Caco-2 (cell line): ENCODE data around the gene NPLOC4. TPM values are rescaled to one million over a fixed set of nuclear protein-coding genes. Genes with fewer than 3 reads are reported as not detected.

ENCODE experiments used
- BruUV-seq: library from RNA; stranded (reverse); fragments of 400-500 nt; replicated peaks from 2 replicates; lab custom pipeline; 2021; lab: Mats Ljungman, UMichigan
- CTCF ChIA-PET: fragments of 300-600 bp; sonication (Branson Sonifier 250); formaldehyde crosslinking; loops from one replicate; lab custom pipeline; 2022; ENCODE audit warnings: antibody characterized with exemption; lab: Charles Lee
- POLR2A ChIA-PET: fragments of 300-600 bp; sonication (Branson Sonifier 250); formaldehyde crosslinking; loops from one replicate; lab custom pipeline; 2022; ENCODE audit warnings: antibody characterized with exemption; lab: Charles Lee
- DNase-seq, 2 experiments: peaks; one replicate each; pipeline versions ENCODE4 v3.0.0 to v3.0.0-alpha.2; 2020 to 2022
- H3K27me3 ChIP-seq: replicated peaks from 2 replicates; pipeline ENCODE4 v1.6.0; 2011; ENCODE audit warnings: low read length; ENCODE audit not compliant: control insufficient read depth, insufficient read depth
- H3K36me3 ChIP-seq: 2 replicates; pipeline ENCODE4 v1.5.1; 2011; ENCODE audit warnings: low read length; ENCODE audit not compliant: control insufficient read depth, insufficient read depth
- H3K4me1 ChIP-seq: fragments of 250-450 bp; sonication (Bioruptor Pico); 2 replicates; pipeline ENCODE4 v1.5.1; 2020; ENCODE audit warnings: mild to moderate bottlenecking
- H3K4me3 ChIP-seq: 2 replicates; pipeline ENCODE4 v1.5.1; 2011; ENCODE audit warnings: low read depth, mild to moderate bottlenecking, control low read depth, low read length
- H3K9me3 ChIP-seq: fragments of 250-450 bp; sonication (Bioruptor Pico); 2 replicates; pipeline ENCODE4 v1.5.1; 2020; ENCODE audit warnings: mild to moderate bottlenecking, moderate library complexity
- H3K27ac Mint-ChIP-seq: one replicate; pipeline ENCODE4 v1.8.0; 2022; ENCODE audit warnings: mixed read lengths; ENCODE audit not compliant: unreplicated experiment
- H3K27me3 Mint-ChIP-seq: one replicate; pipeline ENCODE4 v1.8.0; 2022; ENCODE audit warnings: mixed read lengths; ENCODE audit not compliant: insufficient read depth, unreplicated experiment
- H3K36me3 Mint-ChIP-seq: one replicate; pipeline ENCODE4 v1.8.0; 2022; ENCODE audit warnings: mild to moderate bottlenecking, mixed read lengths; ENCODE audit not compliant: insufficient read depth, unreplicated experiment
- H3K4me1 Mint-ChIP-seq: one replicate; pipeline ENCODE4 v1.8.0; 2022; ENCODE audit warnings: low read depth, mixed read lengths; ENCODE audit not compliant: unreplicated experiment
- H3K4me3 Mint-ChIP-seq: one replicate; pipeline ENCODE4 v1.8.0; 2022; ENCODE audit warnings: mild to moderate bottlenecking, moderate library complexity, mixed read lengths; ENCODE audit not compliant: unreplicated experiment
- H3K9me3 Mint-ChIP-seq: one replicate; pipeline ENCODE4 v1.8.0; 2022; ENCODE audit warnings: mixed read lengths; ENCODE audit not compliant: unreplicated experiment
- intact Hi-C: fragments of 100-400 bp; cut with micrococcal nuclease; formaldehyde crosslinking; loops from one replicate; pipeline ENCODE4 v1.10.0; 2022; ENCODE audit not compliant: unreplicated experiment
- total RNA-seq: library from RNA; stranded (reverse); gene quantifications from 2 replicates; pipeline ENCODE4 v1.2.3, GENCODE V29; 2022
- TF ChIP-seq, protein P1 (sequence below), 2 experiments: fragments of 200-600 bp in 1 of 2; IDR thresholded peaks; 1 replicate in 1 of 2; 2 replicates in 1 of 2; pipeline versions ENCODE4 v1.5.1 to v1.8.0; 2011 to 2022; ENCODE audit warnings: antibody characterized with exemption in 1 of 2, control low read depth in 1 of 2, inconsistent platforms in 1 of 2, low read depth in 1 of 2, low read length in 1 of 2, mild to moderate bottlenecking in 1 of 2, moderate library complexity in 1 of 2; ENCODE audit not compliant: insufficient read depth in 1 of 2, severe bottlenecking in 1 of 2, unreplicated experiment in 1 of 2

The NPLOC4 gene
- total RNA-seq, 1 experiment from 2014 or later: 139 TPM

GRCh38 chr17:81570964-81571363 lies 65.9 kb downstream of the NPLOC4 start:
- intact Hi-C loops: no loop called here
- DNase-seq: no peak
- H3K36me3 Mint-ChIP-seq: peaks cover 92% of the 10 kb centered on the region
- no peak overlapping the region for H3K27ac Mint-ChIP-seq
- no peak overlapping the region for H3K4me3 ChIP-seq
- H3K27me3 ChIP-seq: no peaks in the 10 kb centered on the region
- POLR2A ChIA-PET: no interaction called here
- CTCF ChIA-PET: no interaction called here
- peaks cover 6% of the 10 kb centered on the region for H3K36me3 ChIP-seq
- no peaks in the 10 kb centered on the region for H3K9me3 Mint-ChIP-seq
- BruUV-seq: no TSS peak
- H3K4me1 ChIP-seq: 0 out of 2 replicates have a peak, but pooled peaks cover 3% of the 10 kb centered on the region
- H3K9me3 ChIP-seq: no peaks in the 10 kb centered on the region
- peaks cover 10% of the 10 kb centered on the region for H3K4me1 Mint-ChIP-seq
- TF ChIP-seq, protein P1, sequence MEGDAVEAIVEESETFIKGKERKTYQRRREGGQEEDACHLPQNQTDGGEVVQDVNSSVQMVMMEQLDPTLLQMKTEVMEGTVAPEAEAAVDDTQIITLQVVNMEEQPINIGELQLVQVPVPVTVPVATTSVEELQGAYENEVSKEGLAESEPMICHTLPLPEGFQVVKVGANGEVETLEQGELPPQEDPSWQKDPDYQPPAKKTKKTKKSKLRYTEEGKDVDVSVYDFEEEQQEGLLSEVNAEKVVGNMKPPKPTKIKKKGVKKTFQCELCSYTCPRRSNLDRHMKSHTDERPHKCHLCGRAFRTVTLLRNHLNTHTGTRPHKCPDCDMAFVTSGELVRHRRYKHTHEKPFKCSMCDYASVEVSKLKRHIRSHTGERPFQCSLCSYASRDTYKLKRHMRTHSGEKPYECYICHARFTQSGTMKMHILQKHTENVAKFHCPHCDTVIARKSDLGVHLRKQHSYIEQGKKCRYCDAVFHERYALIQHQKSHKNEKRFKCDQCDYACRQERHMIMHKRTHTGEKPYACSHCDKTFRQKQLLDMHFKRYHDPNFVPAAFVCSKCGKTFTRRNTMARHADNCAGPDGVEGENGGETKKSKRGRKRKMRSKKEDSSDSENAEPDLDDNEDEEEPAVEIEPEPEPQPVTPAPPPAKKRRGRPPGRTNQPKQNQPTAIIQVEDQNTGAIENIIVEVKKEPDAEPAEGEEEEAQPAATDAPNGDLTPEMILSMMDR (IDR thresholded peaks at IDR 0.05; ENCODE audit: insufficient read depth in 1 of 2, low read depth in 1 of 2, low read length in 1 of 2, severe bottlenecking in 1 of 2, unreplicated experiment in 1 of 2): no peak
- H3K27me3 Mint-ChIP-seq: no peaks in the 10 kb centered on the region
- no peak overlapping the region for H3K4me3 Mint-ChIP-seq

GRCh38 chr17:81569986-81570514 lies 66.9 kb downstream of the NPLOC4 start:
- Mint-ChIP-seq H3K4me3 (no peak overlapping the region), H3K9me3 (no peaks in the 10 kb centered on the region), H3K27ac (no peak overlapping the region), H3K36me3 (peaks cover 92% of the 10 kb centered on the region), H3K4me1 (peaks cover 8% of the 10 kb centered on the region), H3K27me3 (no peaks in the 10 kb centered on the region)
- H3K9me3 ChIP-seq: no peaks in the 10 kb centered on the region
- no peak overlapping the region for H3K4me3 ChIP-seq
- intact Hi-C loops: no loop called here
- no TSS peak for BruUV-seq
- no peak for DNase-seq
- POLR2A ChIA-PET: no interaction called here
- TF ChIP-seq, protein P1 (IDR thresholded peaks at IDR 0.05; ENCODE audit: insufficient read depth in 1 of 2, low read depth in 1 of 2, low read length in 1 of 2, severe bottlenecking in 1 of 2, unreplicated experiment in 1 of 2): no peak
- CTCF ChIA-PET: no interaction called here
- 0 out of 2 replicates have a peak, but pooled peaks cover 3% of the 10 kb centered on the region for H3K4me1 ChIP-seq
- no peaks in the 10 kb centered on the region for H3K27me3 ChIP-seq
- peaks cover 3% of the 10 kb centered on the region for H3K36me3 ChIP-seq

- Histone ChIP-seq H3K9me3 (no peaks in the 10 kb centered on the region), H3K36me3 (peaks cover 5% of the 10 kb centered on the region), H3K4me3 (no peak overlapping the region), H3K4me1 (no peaks in the 10 kb centered on the region), H3K27me3 (no peaks in the 10 kb centered on the region)
- Mint-ChIP-seq H3K27me3 (no peaks in the 10 kb centered on the region), H3K4me3 (no peak overlapping the region), H3K36me3 (peaks cover 87% of the 10 kb centered on the region), H3K4me1 (no peaks in the 10 kb centered on the region), H3K9me3 (no peaks in the 10 kb centered on the region), H3K27ac (peak overlapping the region; percentile 61)
- ChIA-PET CTCF (no interaction called here), POLR2A (no interaction called here)
- TF ChIP-seq, protein P1 (IDR thresholded peaks at IDR 0.05; ENCODE audit: insufficient read depth in 1 of 2, low read depth in 1 of 2, low read length in 1 of 2, severe bottlenecking in 1 of 2, unreplicated experiment in 1 of 2): no peak
- no peak for DNase-seq
- intact Hi-C loops: no loop called here
- no TSS peak for BruUV-seq
Measured at GRCh38 chr17:81568416-81568815, 68.5 kb downstream of the NPLOC4 start.
